Measurements from ENCODE around the gene SYS1. TPM values are rescaled to one million over a fixed set of nuclear protein-coding genes. Genes with fewer than 3 reads are reported as not detected.

Gene SYS1
- total RNA-seq, 1 donor from 2014 or later: 23.4 TPM

DNA sequence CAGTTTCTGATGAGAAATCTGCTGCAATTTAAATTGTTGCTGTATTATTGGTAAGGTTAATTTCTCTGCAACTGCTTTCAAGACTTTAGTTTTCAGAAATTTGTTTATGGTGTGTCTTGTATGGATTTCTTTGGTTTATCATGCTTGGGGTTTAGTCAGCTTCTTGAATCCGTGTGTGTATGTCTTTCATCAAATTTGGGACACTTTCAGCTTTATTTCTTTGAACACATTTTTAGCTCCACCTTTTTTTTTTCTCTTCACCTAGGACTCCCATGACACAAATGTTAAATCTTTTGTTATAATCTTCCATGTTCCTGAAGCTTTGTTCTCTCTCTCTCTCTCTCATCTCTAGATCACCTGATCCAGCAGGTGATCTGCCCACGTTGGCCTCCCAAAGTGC, 28.6 kb downstream of the SYS1 start:
- DNase-seq: no peak

DNA sequence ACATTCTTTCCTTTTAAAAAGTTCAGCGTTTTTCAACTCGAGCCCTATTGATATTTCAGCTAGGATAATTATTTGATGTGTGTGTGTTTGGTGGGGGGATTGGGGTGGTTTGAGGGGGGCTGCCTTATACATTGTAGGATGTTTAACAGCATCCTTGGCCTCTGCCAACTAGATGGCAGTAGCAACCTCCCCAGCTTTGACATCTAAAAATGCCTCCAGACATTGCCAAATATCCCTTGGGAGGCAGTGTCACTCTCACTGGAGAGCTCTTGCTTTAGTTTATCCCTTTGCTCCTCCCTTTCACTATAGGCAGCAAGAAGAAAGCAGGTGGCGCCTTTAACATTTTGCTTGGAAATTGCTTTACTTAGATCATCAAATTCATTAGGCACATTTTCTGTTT, 29.8 kb downstream of the SYS1 start:
- no peak for DNase-seq

DNA sequence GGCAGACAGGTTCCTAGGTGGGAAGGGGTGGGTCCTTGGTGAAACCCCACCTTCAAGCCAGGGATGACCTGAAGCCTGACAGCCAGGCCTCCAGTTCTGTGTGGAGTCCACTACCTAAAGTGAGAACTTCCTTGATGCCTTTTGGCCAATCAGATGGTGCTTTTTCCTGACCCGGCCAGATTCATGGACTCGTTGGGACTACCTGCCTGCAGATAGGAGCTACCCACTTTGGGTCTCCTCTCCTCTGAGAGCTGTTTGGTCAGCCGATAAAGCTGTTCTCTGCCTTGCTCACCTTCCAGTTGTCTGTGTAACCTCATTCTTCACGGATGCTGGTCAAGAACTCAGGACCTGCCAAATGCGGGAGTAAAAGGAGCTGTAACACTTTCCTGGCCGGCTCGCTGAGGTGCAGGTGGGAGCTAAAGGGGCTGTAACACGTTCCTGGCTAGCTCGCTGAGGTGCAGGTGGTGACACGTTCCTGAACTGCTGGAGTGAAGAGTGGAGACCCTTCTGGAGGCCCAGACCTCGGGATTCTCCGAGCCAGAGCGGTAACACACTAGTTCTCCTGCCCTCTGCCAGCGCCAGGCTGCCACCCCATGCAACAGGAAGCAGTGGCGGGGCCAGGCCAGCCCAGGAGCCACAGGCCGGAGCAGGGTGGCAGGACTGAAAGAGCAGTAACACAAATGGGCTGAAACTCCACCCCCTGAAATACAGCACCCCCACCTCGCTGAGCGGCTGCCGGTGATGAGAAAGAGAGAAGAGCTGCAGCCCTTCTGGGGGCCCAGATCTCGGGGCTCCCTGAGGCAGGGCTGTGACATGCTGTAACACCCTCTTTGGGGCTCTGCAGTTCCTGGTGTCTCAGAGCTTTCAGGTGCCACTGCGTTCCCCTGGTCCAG, 31.5 kb downstream of the SYS1 start:
- DNase-seq: no peak

DNA sequence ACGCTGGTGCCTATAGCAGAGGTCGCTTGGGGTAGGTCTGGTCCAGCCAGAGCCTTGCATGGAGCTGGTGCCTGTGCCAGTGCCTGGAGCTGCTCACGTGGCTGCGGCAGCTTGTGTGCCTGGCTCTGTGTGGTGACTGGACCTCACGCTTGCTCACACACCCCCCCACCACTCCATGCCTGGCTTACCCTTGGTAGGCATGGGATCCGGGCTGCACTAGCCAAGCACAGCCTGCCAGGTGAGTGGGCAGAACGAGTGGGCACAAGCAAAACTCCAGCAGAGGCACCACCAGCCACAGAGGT, 32.1 kb downstream of the SYS1 start:
- no peak for DNase-seq

DNA sequence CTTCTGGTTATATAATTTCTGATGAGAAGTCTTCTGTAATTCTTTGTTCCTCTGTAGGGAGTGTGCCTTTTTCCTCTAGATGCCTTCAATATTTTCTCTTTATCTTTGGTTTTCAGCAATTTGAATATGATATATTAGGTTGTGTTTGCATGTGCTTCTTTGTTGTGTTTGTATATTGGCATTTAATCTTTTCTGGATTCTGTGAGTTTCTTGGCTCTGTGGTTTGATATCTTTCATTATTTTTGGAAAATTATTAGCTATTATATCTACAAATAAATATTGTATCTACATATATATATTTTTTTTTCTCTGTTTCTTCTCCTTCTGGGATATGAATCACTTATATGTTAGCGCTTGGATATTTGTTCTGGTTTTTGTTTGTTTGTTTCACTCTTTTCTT, 36.1 kb downstream of the SYS1 start:
- DNase-seq: no peak

DNA sequence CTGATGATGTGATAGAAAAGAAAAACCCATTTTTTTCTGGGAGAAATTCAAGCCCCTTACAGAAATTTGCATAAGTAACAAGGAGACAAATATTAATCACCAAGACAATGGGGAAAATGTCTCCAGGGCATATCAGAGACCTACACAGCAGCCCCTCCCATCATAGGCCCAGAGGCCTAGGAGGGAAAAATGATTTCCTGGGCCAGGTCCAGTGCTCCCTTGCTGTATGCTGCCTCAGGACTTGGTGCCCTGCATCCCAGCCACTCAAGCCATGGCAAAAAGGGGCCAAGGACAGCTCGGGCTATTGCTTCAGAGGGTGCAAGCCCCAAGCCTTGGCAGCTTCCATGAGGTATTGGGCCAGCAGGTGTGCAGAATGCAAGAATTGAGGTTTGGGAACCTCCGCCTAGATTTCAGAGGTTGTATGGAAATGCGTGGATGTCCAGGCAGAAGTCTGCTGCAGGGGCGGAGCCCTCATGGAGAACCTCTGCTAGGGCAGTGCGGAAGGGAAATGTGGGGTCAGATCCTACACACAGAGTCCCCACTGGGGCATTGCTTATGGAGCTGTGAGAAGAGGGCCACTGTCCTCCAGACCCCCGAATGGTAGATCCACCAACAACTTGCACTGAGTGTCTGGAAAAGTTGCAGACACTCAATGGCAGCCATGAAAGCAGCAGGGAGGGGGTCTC, 37.5 kb downstream of the SYS1 start:
- DNase-seq: no peak

DNA sequence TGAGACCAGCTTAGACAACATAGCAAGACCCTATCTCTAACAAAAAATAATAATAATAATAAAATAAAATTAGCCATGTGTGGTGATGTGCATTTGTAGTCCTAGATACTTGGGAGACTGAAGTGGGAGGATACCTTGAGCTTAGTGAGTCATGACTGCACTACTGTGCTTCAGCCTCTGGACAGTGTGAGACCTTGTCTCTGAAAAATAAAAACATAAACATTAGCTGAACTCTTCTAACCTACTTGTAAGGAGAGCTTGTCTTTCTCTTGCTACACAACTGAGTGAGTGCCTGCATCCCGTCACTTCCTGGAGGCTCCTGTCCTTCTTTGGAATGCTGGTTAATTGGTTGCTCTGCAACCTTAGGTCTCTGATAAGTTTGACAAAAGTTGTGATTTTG, 40.0 kb downstream of the SYS1 start:
- no peak for DNase-seq

DNA sequence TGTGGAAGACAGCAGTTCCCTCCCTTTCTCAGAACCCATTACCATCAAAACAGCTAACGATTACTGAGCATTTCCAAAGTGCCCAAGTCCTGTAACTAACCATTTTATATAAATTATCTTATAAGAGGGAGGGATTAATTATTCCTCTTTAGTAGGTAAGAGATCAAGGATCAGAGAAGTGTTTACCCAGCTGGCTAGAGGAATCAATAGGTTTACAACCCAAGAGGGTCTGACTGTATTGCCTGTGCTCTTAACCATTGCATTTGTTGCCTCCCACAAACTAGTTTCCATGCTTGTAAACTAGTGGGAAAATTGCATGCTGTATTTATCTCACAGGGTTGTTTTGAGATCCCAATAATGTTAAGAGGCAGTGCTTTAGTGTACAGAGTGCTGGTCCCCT, 41.5 kb downstream of the SYS1 start:
- no peak for DNase-seq

DNA sequence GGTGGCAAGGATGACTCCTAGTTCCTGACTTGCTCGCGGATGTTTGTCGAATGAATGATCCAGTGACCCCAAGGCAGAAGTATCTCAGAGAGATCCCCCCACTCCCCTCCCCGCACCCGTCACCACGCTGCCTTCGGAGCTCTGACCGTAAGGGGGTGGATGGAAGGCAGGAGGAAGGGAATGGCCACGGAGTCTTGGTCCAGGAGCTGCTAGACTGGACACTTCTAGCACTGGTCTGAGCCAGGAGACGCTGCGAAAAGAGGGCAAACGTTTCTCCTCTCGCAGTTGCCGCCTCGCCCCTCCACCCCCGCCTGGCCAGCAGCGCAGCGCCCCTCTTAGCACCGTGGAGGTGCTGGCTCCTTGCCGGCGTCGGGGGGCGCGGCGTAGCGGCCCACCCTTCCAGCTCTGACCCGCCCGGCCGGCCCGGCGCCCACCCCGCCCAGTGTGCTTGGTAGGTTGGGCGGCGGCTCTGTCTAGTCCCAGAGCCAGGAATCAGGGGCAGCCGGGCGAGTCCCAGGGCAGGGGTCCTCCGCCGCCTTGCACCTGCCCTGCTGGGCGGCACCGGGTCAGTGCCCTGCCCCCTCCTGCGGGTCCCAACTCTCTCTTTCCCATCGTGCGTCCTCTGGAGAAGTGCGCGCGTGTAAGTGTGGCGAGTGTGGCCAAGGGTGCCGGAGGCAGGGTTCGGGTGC, 42.8 kb downstream of the SYS1 start:
- no peak for DNase-seq

DNA sequence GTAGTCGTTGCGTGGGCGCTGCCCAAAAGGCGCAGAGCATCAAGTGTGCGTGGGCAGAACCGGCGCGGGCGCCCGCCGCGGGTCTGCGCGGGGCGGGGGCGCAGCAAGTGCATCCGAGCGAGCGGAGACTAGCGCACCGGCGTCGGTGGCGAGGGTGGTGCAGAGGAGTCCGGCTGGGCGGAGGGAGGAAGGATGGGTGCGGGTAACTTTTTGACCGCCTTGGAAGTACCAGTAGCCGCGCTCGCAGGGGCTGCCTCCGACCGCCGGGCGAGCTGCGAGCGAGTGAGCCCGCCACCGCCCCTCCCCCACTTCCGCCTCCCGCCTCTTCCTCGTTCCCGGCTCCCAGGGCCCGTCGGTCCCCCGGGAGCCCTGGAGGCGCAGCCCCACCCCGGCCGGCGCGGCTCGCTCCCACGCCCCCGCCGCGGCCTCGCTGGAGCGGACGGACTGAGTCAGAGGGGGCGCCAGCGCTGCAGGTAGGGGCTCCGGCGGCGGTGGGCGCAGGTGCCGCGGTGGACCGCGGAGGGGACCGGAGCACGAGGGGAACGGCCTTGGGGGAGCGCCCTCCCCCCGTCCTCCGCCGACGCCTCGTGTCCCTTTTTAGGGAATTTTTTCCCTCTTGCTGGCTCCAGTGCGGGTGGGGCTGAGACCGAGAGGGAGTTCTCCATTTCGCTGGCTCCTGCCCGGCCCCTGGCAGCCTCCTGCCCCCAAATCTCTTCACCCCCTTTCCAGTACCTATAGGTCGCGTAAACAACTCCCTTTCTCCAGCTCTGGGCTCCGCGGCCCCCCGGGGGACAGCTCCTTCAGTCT, 43.5 kb downstream of the SYS1 start:
- peak; percentile 65 for DNase-seq

DNA sequence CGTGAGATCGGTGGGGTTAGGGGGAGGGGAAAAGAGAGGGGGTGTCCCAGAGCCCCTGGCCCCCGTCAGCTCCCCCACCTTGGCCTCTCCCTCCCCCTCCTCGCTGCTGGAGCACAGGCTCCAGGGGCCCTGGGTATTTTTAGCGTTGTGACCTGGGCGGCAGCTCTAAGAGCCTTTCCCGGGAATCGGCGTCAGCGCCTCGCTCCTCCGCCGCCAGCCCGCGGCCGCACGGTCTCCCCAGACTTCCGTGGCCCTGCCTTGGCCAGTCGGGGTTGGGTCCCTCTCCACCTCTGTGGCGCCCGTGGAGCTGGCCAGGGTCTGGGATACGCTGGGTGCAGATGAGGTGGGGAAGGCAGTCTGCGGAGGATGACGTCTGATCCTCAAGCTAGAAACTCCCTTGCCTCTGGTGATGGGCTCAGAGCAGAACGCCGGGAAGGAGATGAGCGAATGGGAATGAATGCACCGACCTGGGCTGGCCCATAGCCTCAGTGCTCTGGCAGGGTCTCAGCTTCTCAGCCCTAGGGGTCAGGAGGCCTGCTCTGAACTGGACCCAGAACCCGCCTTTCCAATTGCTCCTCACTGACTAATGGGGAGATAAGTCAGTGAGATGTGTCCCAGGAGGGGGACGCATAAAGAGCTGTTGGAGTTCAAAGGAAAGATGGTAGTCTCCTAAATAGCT, 44.2 kb downstream of the SYS1 start:
- DNase-seq: peak; percentile 50

DNA sequence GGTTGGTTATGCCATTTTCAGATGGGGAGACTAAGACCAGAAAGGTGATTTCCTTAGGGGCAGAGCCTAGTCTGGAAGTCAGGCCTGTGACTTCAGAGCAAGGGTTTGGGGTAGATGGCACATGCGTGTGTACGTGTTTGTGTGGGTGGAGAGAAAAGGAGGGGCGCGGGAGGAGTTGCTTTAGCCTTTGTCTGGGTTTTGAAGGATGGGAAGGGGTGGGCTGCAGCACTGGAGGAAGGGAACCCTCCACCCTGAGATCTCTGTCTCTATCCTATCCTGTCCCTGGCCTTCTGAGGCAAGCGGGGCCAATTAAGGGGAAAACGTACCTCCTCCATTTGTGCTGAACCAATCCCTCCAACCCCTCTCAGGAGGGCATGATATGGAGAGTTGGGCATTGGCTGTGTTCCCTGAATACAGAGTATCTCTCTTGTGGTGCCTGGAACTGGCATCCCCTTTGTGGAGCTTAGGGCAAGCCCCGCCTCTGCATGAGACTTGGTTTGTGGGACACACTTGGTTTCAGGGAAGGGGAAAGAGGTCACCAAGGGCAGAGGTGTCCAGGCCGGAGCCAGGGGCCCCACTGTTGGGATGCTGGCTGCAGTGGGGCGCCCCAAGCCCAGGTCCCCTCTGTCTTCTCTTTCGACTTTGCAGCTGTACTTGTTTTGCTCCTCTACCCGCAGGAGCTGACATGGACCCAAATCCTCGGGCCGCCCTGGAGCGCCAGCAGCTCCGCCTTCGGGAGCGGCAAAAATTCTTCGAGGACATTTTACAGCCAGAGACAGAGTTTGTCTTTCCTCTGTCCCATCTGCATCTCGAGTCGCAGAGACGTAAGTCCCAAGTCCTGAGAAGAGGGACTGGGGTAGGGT, 45.1 kb downstream of the SYS1 start, which contains the start of gene DBNDD2:
Gene DBNDD2, plus strand, starts transcription at position 507 of the 863 bp plus-strand sequence. Its CDS starts 179 bp downstream, at position 686.
- DNase-seq: peak; percentile 84

DNA sequence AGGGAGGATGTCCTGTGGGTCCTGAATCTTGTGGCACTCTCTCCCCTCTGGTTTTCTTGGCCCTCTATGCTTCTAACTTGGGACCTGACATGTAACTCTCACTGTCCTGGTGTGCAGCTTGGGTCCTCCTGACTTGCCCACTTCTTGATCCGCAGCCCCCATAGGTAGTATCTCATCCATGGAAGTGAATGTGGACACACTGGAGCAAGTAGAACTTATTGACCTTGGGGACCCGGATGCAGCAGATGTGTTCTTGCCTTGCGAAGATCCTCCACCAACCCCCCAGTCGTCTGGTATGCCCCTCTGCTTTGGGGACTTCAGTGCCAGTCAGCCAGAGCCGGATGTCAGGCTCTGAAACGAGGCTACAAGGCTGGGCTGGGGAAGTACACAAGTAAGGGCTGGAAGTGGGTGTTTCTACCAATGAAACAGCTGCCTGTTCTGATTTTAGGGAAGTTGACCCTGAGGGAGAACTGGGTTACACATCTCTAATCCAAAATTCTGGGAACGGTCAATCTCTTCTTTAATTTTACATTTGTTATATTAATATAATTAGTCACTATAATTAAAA, 45.8 kb downstream of the SYS1 start:
- no peak for DNase-seq

DNA sequence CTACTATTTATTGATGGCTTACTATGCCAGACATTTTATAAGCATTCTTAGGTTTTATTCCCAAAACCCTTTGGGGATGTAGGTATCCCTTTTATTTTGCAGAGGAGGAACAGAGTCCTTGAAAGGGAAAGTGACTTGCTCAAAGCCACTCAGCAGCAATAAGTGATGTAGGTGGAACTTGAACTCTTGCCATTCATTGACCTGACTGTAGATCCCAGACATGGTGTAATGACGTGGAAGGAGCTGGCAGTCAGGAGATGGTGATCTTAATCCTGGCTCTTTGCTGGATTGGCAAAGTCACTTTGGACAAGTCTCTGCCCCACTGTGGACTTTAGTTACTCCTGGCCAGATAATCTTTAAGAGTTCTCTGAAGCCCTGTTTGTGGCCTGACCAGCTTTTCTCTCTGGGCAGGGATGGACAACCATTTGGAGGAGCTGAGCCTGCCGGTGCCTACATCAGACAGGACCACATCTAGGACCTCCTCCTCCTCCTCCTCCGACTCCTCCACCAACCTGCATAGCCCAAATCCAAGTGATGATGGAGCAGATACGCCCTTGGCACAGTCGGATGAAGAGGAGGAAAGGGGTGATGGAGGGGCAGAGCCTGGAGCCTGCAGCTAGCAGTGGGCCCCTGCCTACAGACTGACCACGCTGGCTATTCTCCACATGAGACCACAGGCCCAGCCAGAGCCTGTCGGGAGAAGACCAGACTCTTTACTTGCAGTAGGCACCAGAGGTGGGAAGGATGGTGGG, 46.7 kb downstream of the SYS1 start:
- DNase-seq: no peak

DNA sequence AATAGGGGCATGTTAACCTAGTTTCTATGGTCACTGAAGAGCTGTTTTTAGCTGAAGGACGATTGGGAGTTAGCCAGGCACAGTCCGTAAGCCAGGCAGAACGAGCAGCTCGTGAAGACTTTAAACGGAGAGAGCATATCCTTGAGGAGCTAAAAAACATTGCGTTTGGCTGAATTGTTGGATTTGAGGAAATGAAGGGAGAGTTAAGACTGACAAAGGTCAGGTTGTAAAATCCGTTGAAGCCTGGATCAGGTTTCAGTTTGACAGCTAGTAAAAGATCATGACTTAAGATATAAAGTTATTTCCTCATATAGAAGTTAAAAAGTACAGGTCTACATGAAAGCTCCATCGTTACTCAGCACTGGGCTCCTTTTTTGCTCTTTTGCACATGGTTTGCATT, 47.9 kb downstream of the SYS1 start:
- DNase-seq: no peak

DNA sequence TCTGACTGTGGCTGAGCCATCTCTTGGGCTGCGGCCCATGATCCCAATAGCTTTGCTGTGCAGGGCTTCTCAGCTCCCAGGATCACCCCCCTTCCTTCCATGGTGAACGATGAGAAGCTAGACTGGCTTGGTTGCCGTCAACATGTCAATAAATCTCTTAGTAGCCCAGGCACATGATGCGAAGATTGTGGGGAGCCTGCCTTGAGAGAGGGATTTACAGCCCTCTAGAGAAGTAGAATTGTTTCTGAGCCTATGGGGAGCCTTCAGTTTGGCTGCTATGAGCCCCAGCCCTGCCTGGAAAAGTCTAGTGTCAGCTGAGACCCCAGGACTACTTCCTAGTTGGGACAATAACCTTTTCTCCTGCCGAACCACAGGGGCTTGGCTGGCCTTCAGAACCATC, 49.7 kb downstream of the SYS1 start:
- DNase-seq: no peak

DNA sequence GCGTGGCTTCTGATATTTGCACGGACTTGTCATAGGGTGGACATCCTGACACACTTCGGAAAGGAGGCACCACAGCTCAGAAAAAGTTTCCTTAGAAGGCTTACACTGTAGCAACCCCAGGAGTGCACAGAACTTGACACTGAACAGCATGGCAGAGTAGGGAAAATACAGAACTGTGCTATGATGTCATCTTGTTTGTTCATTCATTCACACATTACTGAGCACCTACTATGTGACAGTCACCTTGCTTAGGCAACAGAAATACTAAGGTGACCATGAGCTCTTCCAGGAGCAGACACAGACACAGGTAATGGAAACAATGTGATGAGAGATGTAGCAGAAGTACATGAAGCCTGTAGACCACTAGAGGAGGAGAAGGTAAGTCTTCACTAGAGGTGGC, 50.5 kb downstream of the SYS1 start:
- DNase-seq: no peak

DNA sequence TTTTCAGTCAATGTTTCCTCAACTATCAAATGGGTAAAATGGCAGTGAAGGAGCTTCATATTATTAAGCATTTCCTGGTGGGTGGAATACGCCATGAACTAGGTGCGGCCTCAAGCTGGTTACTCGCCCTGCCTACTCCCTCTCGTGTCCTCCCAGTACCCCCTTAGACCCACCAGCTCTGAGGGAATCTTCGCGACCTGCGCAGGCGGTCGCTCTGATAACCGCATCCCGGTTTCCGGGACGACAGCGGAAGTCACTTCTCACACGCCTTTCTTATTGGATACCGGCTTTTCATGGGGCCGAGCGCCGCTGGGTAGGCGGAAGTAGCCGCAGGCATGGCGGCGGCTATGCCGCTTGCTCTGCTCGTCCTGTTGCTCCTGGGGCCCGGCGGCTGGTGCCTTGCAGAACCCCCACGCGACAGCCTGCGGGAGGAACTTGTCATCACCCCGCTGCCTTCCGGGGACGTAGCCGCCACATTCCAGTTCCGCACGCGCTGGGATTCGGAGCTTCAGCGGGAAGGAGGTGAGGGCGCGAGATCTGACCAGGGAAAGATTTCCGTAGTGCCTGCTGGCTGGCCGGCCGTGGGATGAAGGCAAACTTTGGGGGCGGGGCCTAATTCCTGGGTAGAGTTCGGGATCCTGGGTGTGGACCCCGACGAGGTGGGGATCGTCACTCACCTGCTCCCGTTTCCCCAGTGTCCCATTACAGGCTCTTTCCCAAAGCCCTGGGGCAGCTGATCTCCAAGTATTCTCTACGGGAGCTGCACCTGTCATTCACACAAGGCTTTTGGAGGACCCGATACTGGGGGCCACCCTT, 53.1 kb downstream of the SYS1 start, which contains the start of gene PIGT:
Gene PIGT, plus strand, starts transcription at position 320 of the 816 bp plus-strand sequence. Its CDS starts 16 bp downstream, at position 336.
- DNase-seq: peak; percentile 84

DNA sequence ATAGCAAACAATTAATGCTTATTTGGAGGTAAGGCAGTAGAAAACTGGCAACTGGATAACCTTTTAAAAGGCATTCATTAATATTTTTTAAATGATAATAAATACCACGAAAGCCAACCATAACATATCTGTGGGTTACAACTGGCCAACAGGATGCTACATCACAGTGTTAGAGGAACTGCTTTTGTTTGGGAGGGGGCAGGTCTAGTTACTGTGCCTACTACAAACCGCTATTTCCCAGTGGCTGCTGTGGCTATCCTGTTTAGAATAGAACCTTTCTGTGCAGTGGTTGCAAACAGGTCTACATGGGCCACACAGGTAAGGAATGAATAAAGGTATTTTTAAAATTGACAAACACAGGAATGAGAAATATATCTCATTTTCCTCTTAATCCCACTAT, 54.0 kb downstream of the SYS1 start:
- no peak for DNase-seq
